ENCODE data around the gene GABRB2.

Gene GABRB2

GRCh38 chr5:161342886-161343285, 203.6 kb downstream of the GABRB2 start:
- no peak for DNase-seq (ENCODE audit: low read depth in 1 of 2, low spot score in 1 of 2)
- no peaks in the 10 kb centered on the region for H3K27me3 ChIP-seq (ENCODE audit: insufficient read depth, poor library complexity, severe bottlenecking)
- no peak overlapping the region for H3K4me3 ChIP-seq (replicated peaks; ENCODE audit: insufficient read depth, low read length)
- no peak overlapping the region for H3K27ac ChIP-seq (replicated peaks)
- TF ChIP-seq GABPA (IDR thresholded peaks at IDR 0.05; ENCODE audit: low read depth), result no peak
- no peak for TF ChIP-seq CTCF (IDR thresholded peaks at IDR 0.05; ENCODE audit: insufficient read depth, low read length)

GRCh38 chr5:161340012-161340411, 206.5 kb downstream of the GABRB2 start:
- Histone ChIP-seq H3K27me3 (ENCODE audit: insufficient read depth, poor library complexity, severe bottlenecking) (no peaks in the 10 kb centered on the region), H3K27ac (replicated peaks) (no peak overlapping the region), H3K4me3 (replicated peaks; ENCODE audit: insufficient read depth, low read length) (no peak overlapping the region)
- DNase-seq (ENCODE audit: low read depth in 1 of 2, low spot score in 1 of 2), result no peak
- TF ChIP-seq REST (IDR thresholded peaks at IDR 0.05; ENCODE audit: insufficient replicate concordance, low read depth) (no peak), CTCF (IDR thresholded peaks at IDR 0.05; ENCODE audit: insufficient read depth, low read length) (no peak), SPI1 (IDR thresholded peaks at IDR 0.05; ENCODE audit: borderline replicate concordance, low read depth) (no peak), GABPA (IDR thresholded peaks at IDR 0.05; ENCODE audit: low read depth) (no peak)

GRCh38 chr5:161333194-161333880, 213.2 kb downstream of the GABRB2 start:
- H3K27ac ChIP-seq (replicated peaks), result no peak overlapping the region
- no peak for TF ChIP-seq SPI1 (IDR thresholded peaks at IDR 0.05; ENCODE audit: borderline replicate concordance, low read depth)
- TF ChIP-seq REST (IDR thresholded peaks at IDR 0.05; ENCODE audit: insufficient replicate concordance, low read depth), result no peak
- no peak for TF ChIP-seq CTCF (IDR thresholded peaks at IDR 0.05; ENCODE audit: insufficient read depth, low read length)
- TF ChIP-seq GABPA (IDR thresholded peaks at IDR 0.05; ENCODE audit: low read depth), result no peak
- no peak for TF ChIP-seq POLR2AphosphoS5 (IDR thresholded peaks at IDR 0.05; ENCODE audit: low read depth)
- no peak for DNase-seq (ENCODE audit: low read depth in 1 of 2, low spot score in 1 of 2)
- H3K4me3 ChIP-seq (replicated peaks; ENCODE audit: insufficient read depth, low read length), result no peak overlapping the region
- H3K27me3 ChIP-seq (ENCODE audit: insufficient read depth, poor library complexity, severe bottlenecking), result no peaks in the 10 kb centered on the region

GRCh38 chr5:161332343-161332742, 214.2 kb downstream of the GABRB2 start:
- Histone ChIP-seq H3K27ac (replicated peaks) (no peak overlapping the region), H3K4me3 (replicated peaks; ENCODE audit: insufficient read depth, low read length) (no peak overlapping the region), H3K27me3 (ENCODE audit: insufficient read depth, poor library complexity, severe bottlenecking) (no peaks in the 10 kb centered on the region)
- no peak for DNase-seq (ENCODE audit: low read depth in 1 of 2, low spot score in 1 of 2)
- TF ChIP-seq GABPA (IDR thresholded peaks at IDR 0.05; ENCODE audit: low read depth) (no peak), REST (IDR thresholded peaks at IDR 0.05; ENCODE audit: insufficient replicate concordance, low read depth) (no peak), SPI1 (IDR thresholded peaks at IDR 0.05; ENCODE audit: borderline replicate concordance, low read depth) (no peak), CTCF (IDR thresholded peaks at IDR 0.05; ENCODE audit: insufficient read depth, low read length) (no peak), POLR2AphosphoS5 (IDR thresholded peaks at IDR 0.05; ENCODE audit: low read depth) (no peak)
